Uterus (tissue), 4 donors: ENCODE measurements around the gene TECPR1. TPM values are rescaled to one million over a fixed set of nuclear protein-coding genes. Genes with fewer than 3 reads are reported as not detected.

ENCODE experiments used
- DNase-seq, 2 donors: peaks; one replicate each; pipeline ENCODE4 v3.0.0-alpha.2; 2019 to 2020
- H3K27ac ChIP-seq, 2 donors: fragments of 200-600 bp; sonication (generic); 1 replicate in 1 of 2; 2 replicates in 1 of 2; pipeline ENCODE4 v1.5.1; 2016 to 2018
- H3K27me3 ChIP-seq, 2 donors: fragments of 200-600 bp; sonication (generic); one replicate each; pipeline ENCODE4 v1.5.1; 2018 to 2019; ENCODE audit warnings: control low read depth in 1 of 2
- H3K36me3 ChIP-seq, 2 donors: fragments of 200-600 bp; sonication (generic); one replicate each; pipeline ENCODE4 v1.5.1; 2019; ENCODE audit warnings: control low read depth in 1 of 2
- H3K4me1 ChIP-seq, 2 donors: fragments of 200-600 bp; sonication (generic); one replicate each; pipeline ENCODE4 v1.5.1; 2018 to 2019; ENCODE audit warnings: control low read depth in 1 of 2
- H3K4me3 ChIP-seq, 2 donors: fragments of 200-600 bp; sonication (generic); 1 replicate in 1 of 2; 2 replicates in 1 of 2; pipeline ENCODE4 v1.5.1; 2018 to 2019; ENCODE audit warnings: mild to moderate bottlenecking in 1 of 2
- H3K9me3 ChIP-seq, 2 donors: fragments of 200-600 bp; sonication (generic); one replicate each; pipeline ENCODE4 v1.5.1; 2019; ENCODE audit warnings: control low read depth in 1 of 2
- CTCF ChIP-seq, 4 experiments: fragments of 200-600 bp in 2 of 4; fragments of 450-650 bp in 2 of 4; sonication (generic) in 2 of 4; IDR thresholded peaks; one replicate each; pipeline ENCODE4 v1.5.1; 2016 to 2019; ENCODE audit warnings: antibody characterized with exemption in 4 of 4, mild to moderate bottlenecking in 2 of 4, moderate library complexity in 1 of 4
- POLR2A ChIP-seq, 2 donors: fragments of 450-650 bp; IDR thresholded peaks; one replicate each; pipeline ENCODE4 v1.6.1; 2016; ENCODE audit warnings: antibody characterized with exemption in 2 of 2, mild to moderate bottlenecking in 1 of 2, moderate library complexity in 1 of 2
- intact Hi-C: fragments of 100-400 bp; cut with DNase I; formaldehyde crosslinking; loops from one replicate; pipeline ENCODE4 v1.15.1; 2023; ENCODE audit warnings: low total_unique reads
- total RNA-seq, 4 donors: library from RNA; depleted of rRNA in 3 of 4; stranded (reverse); fragments of >200 nt in 3 of 4; gene quantifications; one replicate each; pipeline versions ENCODE4 v1.1.0 to v1.2.4, GENCODE V29; 2014 to 2023
- donor health status: DM: yes; HTN: yes; CAD: no.

Gene TECPR1
- total RNA-seq, 4 donors from 2014 or later: 3.1 to 52.6 (median 16.7) TPM

DNA sequence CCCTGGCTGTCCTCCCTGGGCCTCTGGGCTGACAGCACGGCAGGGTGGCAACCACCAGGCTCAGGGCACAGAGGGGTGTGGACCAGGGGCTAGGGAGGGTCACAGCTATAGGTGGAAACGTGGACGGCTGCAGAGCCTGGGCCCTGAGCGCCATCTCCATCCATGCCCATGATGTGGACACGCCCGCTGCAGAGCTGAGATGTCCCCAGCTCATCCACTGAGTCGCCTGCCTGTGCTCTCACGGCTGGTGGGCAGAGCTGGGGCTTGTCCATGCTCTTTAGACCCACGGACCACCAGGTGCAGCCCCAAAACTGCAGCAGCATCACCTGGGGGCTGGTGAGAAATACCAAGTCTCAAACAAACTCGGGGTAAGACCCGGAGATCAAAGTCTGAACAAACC is 16.1 kb downstream of the TECPR1 start:
- no peak for DNase-seq
- no peaks in the 10 kb centered on the region for H3K27me3 ChIP-seq
- H3K9me3 ChIP-seq: no peaks in the 10 kb centered on the region
- no peaks in the 10 kb centered on the region for H3K36me3 ChIP-seq
- intact Hi-C loops: no loop called here
- TF ChIP-seq CTCF (IDR thresholded peaks at IDR 0.05) (no peak), POLR2A (IDR thresholded peaks at IDR 0.05) (no peak)
- H3K4me1 ChIP-seq: no peaks in the 10 kb centered on the region
- H3K27ac ChIP-seq: no peak overlapping the region
- no peak overlapping the region for H3K4me3 ChIP-seq

DNA sequence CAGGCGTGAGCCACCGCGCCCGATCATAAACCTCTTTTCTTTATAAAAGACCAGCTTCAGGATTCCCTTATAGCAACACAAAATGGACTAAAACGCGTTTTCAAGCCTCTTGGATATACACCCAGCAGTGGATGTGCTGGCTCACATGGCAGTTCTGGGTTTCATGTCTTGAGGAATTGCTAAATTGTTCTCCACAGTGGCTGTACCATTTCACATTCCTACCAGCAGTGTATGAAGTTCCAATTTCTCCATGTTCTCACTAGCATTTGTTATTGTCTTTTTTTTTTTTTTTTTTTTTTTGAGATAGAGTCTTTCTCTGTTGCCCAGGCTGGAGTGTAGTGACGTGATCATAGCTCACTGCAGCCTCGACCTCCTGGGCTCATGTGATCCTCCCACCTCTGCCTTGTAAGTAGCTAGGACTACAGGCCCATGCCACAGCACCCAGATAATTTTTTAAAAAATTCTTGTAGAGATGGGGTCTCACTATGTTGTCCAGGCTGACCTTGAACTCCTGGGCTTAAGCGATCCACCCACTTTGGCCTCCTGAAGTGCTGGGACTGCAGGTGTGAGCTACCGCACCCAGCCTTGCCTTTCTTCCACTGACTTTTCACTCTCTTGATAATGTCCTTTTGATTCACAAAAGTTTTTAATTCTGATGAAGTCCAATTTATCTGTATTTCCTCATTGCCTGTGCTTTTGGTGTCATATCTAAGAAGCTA is 17.4 kb downstream of the TECPR1 start:
- H3K27me3 ChIP-seq: no peaks in the 10 kb centered on the region
- H3K4me1 ChIP-seq: no peaks in the 10 kb centered on the region
- no peaks in the 10 kb centered on the region for H3K9me3 ChIP-seq
- no peak overlapping the region for H3K4me3 ChIP-seq
- no peak for DNase-seq
- TF ChIP-seq POLR2A (IDR thresholded peaks at IDR 0.05) (no peak), CTCF (IDR thresholded peaks at IDR 0.05) (no peak)
- intact Hi-C loops: no loop called here
- no peaks in the 10 kb centered on the region for H3K36me3 ChIP-seq
- H3K27ac ChIP-seq: no peak overlapping the region

DNA sequence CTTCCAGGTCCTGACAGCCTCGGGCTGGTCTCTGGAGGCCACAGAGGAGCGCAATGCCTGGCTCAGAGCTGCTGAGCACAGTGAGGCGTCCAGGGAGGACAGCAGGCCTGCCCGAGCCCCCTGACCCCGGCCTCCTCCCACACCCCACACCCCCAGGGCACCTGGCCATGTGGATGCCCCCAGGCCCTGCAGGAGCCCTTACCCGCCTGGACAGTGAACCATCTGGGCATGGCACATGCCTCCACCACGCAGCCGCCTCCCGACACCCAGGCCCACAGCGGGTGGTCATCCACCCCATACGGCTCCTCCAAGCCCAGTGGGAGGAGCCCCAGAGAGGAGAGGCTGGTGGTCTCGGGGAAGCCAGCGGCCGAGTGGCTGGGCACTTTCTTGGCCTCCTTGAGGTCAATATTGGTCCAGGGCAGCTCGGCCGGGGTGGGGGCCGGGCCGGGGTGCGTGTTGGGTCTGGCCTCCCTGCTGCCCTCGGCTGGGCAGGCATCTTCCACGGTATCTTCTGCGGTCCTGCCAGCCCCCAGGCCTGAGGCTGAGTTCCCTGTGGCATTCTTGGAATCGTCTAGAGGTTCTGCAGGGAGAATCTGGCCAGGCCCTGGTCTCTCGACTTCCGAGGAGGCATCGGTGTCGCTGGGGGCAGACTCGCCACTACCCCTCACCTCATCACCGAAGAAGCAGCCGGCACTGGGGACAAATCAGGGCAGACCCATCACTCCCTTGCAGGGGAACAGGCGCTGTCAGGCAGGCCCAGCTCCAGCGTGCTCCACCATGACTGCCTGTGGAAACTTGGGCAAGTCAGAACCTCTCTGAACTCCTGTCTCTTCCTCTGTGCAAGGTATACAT is 18.6 kb downstream of the TECPR1 start:
- no peak overlapping the region for H3K4me3 ChIP-seq
- intact Hi-C loops: no loop called here
- H3K4me1 ChIP-seq: no peaks in the 10 kb centered on the region
- no peak overlapping the region for H3K27ac ChIP-seq
- no peaks in the 10 kb centered on the region for H3K27me3 ChIP-seq
- no peak for DNase-seq
- no peaks in the 10 kb centered on the region for H3K36me3 ChIP-seq
- no peak for TF ChIP-seq POLR2A (IDR thresholded peaks at IDR 0.05)
- no peak for TF ChIP-seq CTCF (IDR thresholded peaks at IDR 0.05)
- H3K9me3 ChIP-seq: no peaks in the 10 kb centered on the region

DNA sequence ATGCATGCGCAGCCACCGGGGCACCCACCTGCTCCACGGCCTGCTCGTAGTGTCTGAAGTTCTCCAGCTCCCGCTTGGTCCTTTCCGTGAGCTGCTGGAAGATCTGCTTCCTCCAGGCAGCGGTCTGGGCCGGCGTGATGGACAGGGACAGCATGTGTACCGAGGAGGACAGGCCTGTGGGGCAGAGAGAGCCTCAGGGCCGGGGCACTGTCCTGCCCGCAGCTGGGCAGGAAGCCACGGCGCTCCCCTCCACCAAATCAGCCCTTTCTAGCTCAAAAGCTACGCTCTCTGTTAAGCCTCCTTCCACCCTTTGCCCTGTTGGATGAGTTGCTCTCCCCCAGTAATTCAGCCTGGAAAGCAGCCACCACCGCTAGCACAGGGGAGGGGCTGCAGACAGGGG is 19.2 kb downstream of the TECPR1 start:
- Histone ChIP-seq H3K9me3 (no peaks in the 10 kb centered on the region), H3K27me3 (no peaks in the 10 kb centered on the region), H3K27ac (no peak overlapping the region), H3K4me3 (no peak overlapping the region), H3K36me3 (no peaks in the 10 kb centered on the region), H3K4me1 (no peaks in the 10 kb centered on the region)
- DNase-seq: no peak
- intact Hi-C loops: no loop called here
- TF ChIP-seq CTCF (IDR thresholded peaks at IDR 0.05): no peak

GRCh38 chr7:98232263-98232585 is 19.8 kb downstream of the TECPR1 start:
- H3K4me1 ChIP-seq: no peaks in the 10 kb centered on the region
- TF ChIP-seq CTCF (IDR thresholded peaks at IDR 0.05): no peak
- no peak for TF ChIP-seq POLR2A (IDR thresholded peaks at IDR 0.05)
- H3K4me3 ChIP-seq: no peak overlapping the region
- H3K9me3 ChIP-seq: no peaks in the 10 kb centered on the region
- DNase-seq: no peak
- no peaks in the 10 kb centered on the region for H3K27me3 ChIP-seq
- H3K36me3 ChIP-seq: no peaks in the 10 kb centered on the region
- no peak overlapping the region for H3K27ac ChIP-seq
- intact Hi-C loops: no loop called here
